Parathyroid adenoma (tissue), 2 donors: ENCODE data around the gene R3HDM2.

Experiments used
- H2AFZ ChIP-seq: fragments of 300-600 bp; sonication (generic); one replicate; pipeline ENCODE4 v1.7.0; 2017; ENCODE audit warnings: antibody characterized with exemption, mild to moderate bottlenecking
- H3K27ac ChIP-seq: fragments of 300-600 bp; sonication (generic); one replicate; pipeline ENCODE4 v1.7.0; 2017
- H3K27me3 ChIP-seq: fragments of 300-600 bp; sonication (generic); one replicate; pipeline ENCODE4 v1.7.0; 2017; ENCODE audit warnings: low read length; ENCODE audit not compliant: control insufficient read depth, insufficient read depth
- H3K36me3 ChIP-seq: fragments of 300-600 bp; sonication (generic); one replicate; pipeline ENCODE4 v1.7.0; 2017; ENCODE audit warnings: low read length; ENCODE audit not compliant: control insufficient read depth, insufficient read depth
- H3K4me1 ChIP-seq: fragments of 300-600 bp; sonication (generic); one replicate; pipeline ENCODE4 v1.7.0; 2017; ENCODE audit warnings: control low read depth
- H3K4me2 ChIP-seq: fragments of 300-600 bp; sonication (generic); one replicate; pipeline ENCODE4 v1.7.0; 2017; ENCODE audit warnings: low read length
- H3K4me3 ChIP-seq: fragments of 300-600 bp; sonication (generic); one replicate; pipeline ENCODE4 v1.7.0; 2017; ENCODE audit warnings: low read depth, low read length
- H3K79me2 ChIP-seq: fragments of 300-600 bp; sonication (generic); one replicate; pipeline ENCODE4 v1.7.0; 2017; ENCODE audit warnings: control low read depth
- H3K9ac ChIP-seq: fragments of 300-600 bp; sonication (generic); one replicate; pipeline ENCODE4 v1.7.0; 2017; ENCODE audit warnings: mild to moderate bottlenecking
- H3K9me3 ChIP-seq: fragments of 300-600 bp; sonication (generic); one replicate; pipeline ENCODE4 v1.7.0; 2017; ENCODE audit warnings: low read length; ENCODE audit not compliant: control insufficient read depth
- CTCF ChIP-seq: fragments of 300-600 bp; sonication (generic); IDR thresholded peaks from one replicate; pipeline ENCODE4 v1.7.0; 2017; ENCODE audit warnings: antibody characterized with exemption, mild to moderate bottlenecking
- donor health status: primary hyperparathyroidism.

Gene R3HDM2

DNA sequence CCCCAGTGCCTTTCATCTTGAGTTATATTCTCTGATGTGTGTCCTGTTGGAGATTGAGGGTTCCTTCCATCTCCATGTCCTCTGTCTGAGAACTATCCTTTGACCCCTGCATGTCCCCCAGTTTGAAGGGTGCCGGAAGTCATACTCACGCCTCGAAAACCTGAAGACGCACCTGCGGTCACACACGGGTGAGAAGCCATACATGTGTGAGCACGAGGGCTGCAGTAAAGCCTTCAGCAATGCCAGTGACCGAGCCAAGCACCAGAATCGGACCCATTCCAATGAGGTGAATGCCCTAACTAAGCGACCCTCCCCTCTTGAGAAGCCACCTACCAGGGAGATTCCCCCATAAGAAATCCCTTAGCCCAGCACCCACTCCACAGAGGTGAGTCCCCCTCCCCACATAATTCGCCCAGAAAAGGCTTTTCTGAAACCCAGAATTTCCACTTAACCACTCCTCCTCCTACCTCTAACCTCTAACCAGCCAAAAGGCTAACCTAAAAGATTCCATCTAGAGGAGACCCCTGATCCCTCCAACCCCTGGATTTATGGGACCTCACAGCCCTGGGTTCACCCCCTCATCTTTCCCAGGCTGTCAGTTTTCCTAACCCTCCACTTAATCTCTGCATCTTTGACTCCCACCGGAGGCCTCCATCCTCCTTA, 36.5 kb upstream of the R3HDM2 start:
- Histone ChIP-seq H3K4me2 (no peak overlapping the region), H3K9me3 (no peaks in the 10 kb centered on the region), H3K9ac (no peak overlapping the region), H3K27ac (no peak overlapping the region), H3K4me3 (no peak overlapping the region), H3K27me3 (no peaks in the 10 kb centered on the region), H3K36me3 (no peaks in the 10 kb centered on the region), H3K79me2 (no peaks in the 10 kb centered on the region), H2AFZ (no peak overlapping the region), H3K4me1 (no peaks in the 10 kb centered on the region)
- TF ChIP-seq CTCF, result no peak

DNA sequence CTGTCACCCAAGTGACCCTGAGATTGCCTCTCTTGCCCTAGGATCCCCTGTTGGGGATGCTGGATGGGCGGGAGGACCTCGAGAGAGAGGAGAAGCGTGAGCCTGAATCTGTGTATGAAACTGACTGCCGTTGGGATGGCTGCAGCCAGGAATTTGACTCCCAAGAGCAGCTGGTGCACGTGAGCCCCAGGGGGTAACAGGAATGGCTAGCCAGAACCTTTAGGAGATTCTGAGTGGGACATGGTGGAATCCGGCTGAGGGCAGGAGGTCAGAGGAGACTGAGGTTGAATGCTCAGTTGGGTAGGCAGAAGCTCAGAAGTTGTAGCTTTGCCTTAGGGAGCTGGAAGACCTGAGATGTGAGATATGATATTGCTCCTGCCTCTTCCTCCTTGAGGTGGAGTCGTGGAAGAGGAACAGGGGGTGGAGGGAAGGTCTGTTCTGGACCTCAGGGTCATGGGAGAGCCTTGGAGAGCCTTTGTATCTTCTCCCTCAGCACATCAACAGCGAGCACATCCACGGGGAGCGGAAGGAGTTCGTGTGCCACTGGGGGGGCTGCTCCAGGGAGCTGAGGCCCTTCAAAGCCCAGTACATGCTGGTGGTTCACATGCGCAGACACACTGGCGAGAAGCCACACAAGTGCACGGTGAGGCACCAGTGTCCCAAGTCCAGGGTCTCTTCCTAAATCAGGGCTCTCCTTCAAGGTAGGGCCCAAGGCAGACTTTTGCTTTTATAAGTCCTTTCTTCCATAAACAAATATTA, 35.1 kb upstream of the R3HDM2 start:
- no peaks in the 10 kb centered on the region for H3K9me3 ChIP-seq
- no peak overlapping the region for H2AFZ ChIP-seq
- no peaks in the 10 kb centered on the region for H3K36me3 ChIP-seq
- H3K27me3 ChIP-seq, result no peaks in the 10 kb centered on the region
- H3K4me2 ChIP-seq, result no peak overlapping the region
- H3K4me1 ChIP-seq, result peaks cover 2% of the 10 kb centered on the region
- no peak overlapping the region for H3K4me3 ChIP-seq
- H3K79me2 ChIP-seq, result no peaks in the 10 kb centered on the region
- no peak overlapping the region for H3K27ac ChIP-seq
- H3K9ac ChIP-seq, result no peak overlapping the region
- TF ChIP-seq CTCF, result no peak

- H3K79me2 ChIP-seq, result no peaks in the 10 kb centered on the region
- peaks cover 2% of the 10 kb centered on the region for H3K4me1 ChIP-seq
- H3K36me3 ChIP-seq, result no peaks in the 10 kb centered on the region
- TF ChIP-seq CTCF, result no peak
- H3K27ac ChIP-seq, result no peak overlapping the region
- H3K4me3 ChIP-seq, result no peak overlapping the region
- H3K9me3 ChIP-seq, result no peaks in the 10 kb centered on the region
- no peak overlapping the region for H3K4me2 ChIP-seq
- no peak overlapping the region for H3K9ac ChIP-seq
- H3K27me3 ChIP-seq, result no peaks in the 10 kb centered on the region
- H2AFZ ChIP-seq, result no peak overlapping the region
Measured at GRCh38 chr12:57465030-57465746, 34.3 kb upstream of the R3HDM2 start.

DNA sequence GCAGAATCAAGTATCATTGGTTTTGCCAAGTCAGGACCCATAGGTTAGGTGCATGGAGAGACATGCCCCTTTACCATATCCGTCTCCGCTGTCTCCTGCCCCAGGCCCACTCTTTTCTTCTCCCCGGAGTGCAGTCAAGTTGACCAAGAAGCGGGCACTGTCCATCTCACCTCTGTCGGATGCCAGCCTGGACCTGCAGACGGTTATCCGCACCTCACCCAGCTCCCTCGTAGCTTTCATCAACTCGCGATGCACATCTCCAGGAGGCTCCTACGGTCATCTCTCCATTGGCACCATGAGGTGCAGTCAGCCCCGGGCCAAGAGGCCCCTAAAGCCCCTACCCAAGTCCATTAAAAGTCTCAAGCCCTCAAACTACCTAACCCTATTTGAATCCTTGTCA, 33.7 kb upstream of the R3HDM2 start:
- H3K27me3 ChIP-seq, result no peaks in the 10 kb centered on the region
- TF ChIP-seq CTCF, result no peak
- no peak overlapping the region for H3K4me3 ChIP-seq
- no peak overlapping the region for H3K27ac ChIP-seq
- no peak overlapping the region for H3K4me2 ChIP-seq
- no peaks in the 10 kb centered on the region for H3K36me3 ChIP-seq
- no peak overlapping the region for H3K9ac ChIP-seq
- H3K79me2 ChIP-seq, result no peaks in the 10 kb centered on the region
- peaks cover 2% of the 10 kb centered on the region for H3K4me1 ChIP-seq
- H3K9me3 ChIP-seq, result no peaks in the 10 kb centered on the region
- H2AFZ ChIP-seq, result no peak overlapping the region
